Activated CD8-positive, alpha-beta T cell treated with anti-CD3 and anti-CD28 coated beads for 36 hours (primary cell): Measurements from ENCODE around the gene NAB2. TPM values are rescaled to one million over a fixed set of nuclear protein-coding genes. Genes with fewer than 3 reads are reported as not detected.

Experiments used
- ATAC-seq: fragments of 200-7000 bp; cut with Tn5 transposase; one replicate; pipeline ENCODE4 v1.10.0; 2021; ENCODE audit warnings: mild to moderate bottlenecking, moderate library complexity
- CTCF ChIA-PET: fragments of 350-600 bp; sonication (Branson Sonifier 250); formaldehyde crosslinking; loops from one replicate; lab custom pipeline; 2021; ENCODE audit warnings: antibody characterized with exemption; lab: Charles Lee
- POLR2A ChIA-PET: fragments of 350-600 bp; sonication (Branson Sonifier 250); formaldehyde crosslinking; loops from one replicate; lab custom pipeline; 2021; ENCODE audit warnings: antibody characterized with exemption; lab: Charles Lee
- DNase-seq: peaks from one replicate; pipeline ENCODE4 v3.0.0-alpha.2; 2020
- H3K27ac Mint-ChIP-seq: one replicate; pipeline ENCODE4 v1.8.0; 2021; ENCODE audit warnings: mild to moderate bottlenecking, mixed read lengths
- H3K27me3 Mint-ChIP-seq: one replicate; pipeline ENCODE4 v1.8.0; 2021; ENCODE audit warnings: mixed read lengths
- H3K36me3 Mint-ChIP-seq: one replicate; pipeline ENCODE4 v1.8.0; 2021; ENCODE audit warnings: low read depth, mixed read lengths
- H3K4me1 Mint-ChIP-seq: one replicate; pipeline ENCODE4 v1.8.0; 2021; ENCODE audit warnings: low read depth, mixed read lengths
- H3K4me3 Mint-ChIP-seq: one replicate; pipeline ENCODE4 v1.8.0; 2021; ENCODE audit warnings: mild to moderate bottlenecking, moderate library complexity, mixed read lengths
- H3K9me3 Mint-ChIP-seq: one replicate; pipeline ENCODE4 v1.8.0; 2021; ENCODE audit warnings: mixed read lengths
- intact Hi-C: fragments of 100-400 bp; cut with micrococcal nuclease; formaldehyde crosslinking; loops from one replicate; pipeline ENCODE4 v1.10.0; 2022
- total RNA-seq, 2 experiments: library from RNA; stranded (reverse); gene quantifications; one replicate each; pipeline ENCODE4 v1.2.3, GENCODE V29; 2021
- TF ChIP-seq, protein P1 (sequence below): fragments of 200-600 bp; IDR thresholded peaks from one replicate; pipeline ENCODE4 v1.8.0; 2022; ENCODE audit warnings: antibody characterized with exemption, mild to moderate bottlenecking

NAB2 gene
- total RNA-seq, 2 experiments from 2014 or later = 69.3 to 70.8 TPM

DNA sequence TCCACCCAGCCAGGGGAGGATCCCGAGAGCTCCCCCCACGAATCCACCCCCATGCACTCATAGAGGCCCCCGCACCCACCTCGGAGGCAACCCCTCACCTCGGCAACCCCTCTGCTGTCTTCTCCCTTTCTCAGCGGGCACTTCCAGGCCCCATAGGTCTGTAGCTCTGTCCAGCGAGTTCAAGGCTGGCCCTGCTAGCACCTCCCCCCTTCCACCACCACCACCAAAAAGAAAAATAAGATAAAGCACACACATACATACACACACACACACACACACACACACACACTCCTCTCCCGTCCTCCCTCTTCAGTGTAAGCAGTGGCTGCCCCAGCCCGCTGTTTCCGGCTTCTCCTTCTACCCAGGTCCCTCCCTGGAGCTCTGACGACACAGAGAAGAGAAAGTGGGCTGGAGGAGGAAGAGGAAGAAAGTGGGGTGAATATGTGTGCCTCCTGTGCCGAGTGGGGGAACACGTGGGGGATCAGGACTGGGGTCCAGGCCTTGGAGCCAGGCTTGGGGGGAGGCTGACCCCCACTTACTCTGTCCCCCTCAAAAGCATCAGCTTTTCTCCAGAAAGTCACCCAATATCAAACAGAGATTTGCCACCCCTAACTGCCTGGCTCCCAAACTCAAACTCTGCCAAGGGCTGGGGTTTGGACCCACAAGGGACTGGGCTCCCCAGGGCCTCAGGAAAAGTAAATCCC is 22.3 kb downstream of the NAB2 start, which contains the start of gene STAT6:
TSS of gene STAT6 (minus strand) at position 332 of the 704 bp plus-strand sequence. CDS start 3,084 bp downstream, outside the sequence.
- DNase-seq = peak; percentile 91
- TF ChIP-seq, protein P1, sequence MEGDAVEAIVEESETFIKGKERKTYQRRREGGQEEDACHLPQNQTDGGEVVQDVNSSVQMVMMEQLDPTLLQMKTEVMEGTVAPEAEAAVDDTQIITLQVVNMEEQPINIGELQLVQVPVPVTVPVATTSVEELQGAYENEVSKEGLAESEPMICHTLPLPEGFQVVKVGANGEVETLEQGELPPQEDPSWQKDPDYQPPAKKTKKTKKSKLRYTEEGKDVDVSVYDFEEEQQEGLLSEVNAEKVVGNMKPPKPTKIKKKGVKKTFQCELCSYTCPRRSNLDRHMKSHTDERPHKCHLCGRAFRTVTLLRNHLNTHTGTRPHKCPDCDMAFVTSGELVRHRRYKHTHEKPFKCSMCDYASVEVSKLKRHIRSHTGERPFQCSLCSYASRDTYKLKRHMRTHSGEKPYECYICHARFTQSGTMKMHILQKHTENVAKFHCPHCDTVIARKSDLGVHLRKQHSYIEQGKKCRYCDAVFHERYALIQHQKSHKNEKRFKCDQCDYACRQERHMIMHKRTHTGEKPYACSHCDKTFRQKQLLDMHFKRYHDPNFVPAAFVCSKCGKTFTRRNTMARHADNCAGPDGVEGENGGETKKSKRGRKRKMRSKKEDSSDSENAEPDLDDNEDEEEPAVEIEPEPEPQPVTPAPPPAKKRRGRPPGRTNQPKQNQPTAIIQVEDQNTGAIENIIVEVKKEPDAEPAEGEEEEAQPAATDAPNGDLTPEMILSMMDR = no peak
- peaks cover 46% of the 10 kb centered on the region for H3K36me3 Mint-ChIP-seq
- H3K27ac Mint-ChIP-seq = peak within 1 kb of the TSS; percentile 99
- no peaks in the 10 kb centered on the region for H3K9me3 Mint-ChIP-seq
- ATAC-seq = peak; percentile 57
- ChIA-PET POLR2A (interaction anchor here (0.9 to 17.5 kb wide), 33 partner anchors 13 to 482 kb away, joined by 3 to 417 read pairs (median 5); partner anchors contain the start of genes LRP1, MYO1A, NAB2 and NACA), CTCF (interaction anchor here (0.8 to 9.8 kb wide), 41 partner anchors 12 to 358 kb away, joined by 3 to 167 read pairs (median 7); partner anchors contain the start of genes HSD17B6, LRP1, NAB2 and NEMP1)
- H3K4me1 Mint-ChIP-seq = peaks cover 48% of the 10 kb centered on the region
- peak within 1 kb of the TSS; percentile 98 for H3K4me3 Mint-ChIP-seq
- no peaks in the 10 kb centered on the region for H3K27me3 Mint-ChIP-seq
- intact Hi-C loops = loop anchor here (2.0 to 5.0 kb wide), 3 partner anchors 22 to 104 kb away; partner anchors contain the start of genes NAB2 and ZBTB39

- TF ChIP-seq, protein P1 = peak; percentile 87
- POLR2A ChIA-PET = interaction anchor here (0.6 to 17.5 kb wide), 33 partner anchors 9 to 477 kb away, joined by 3 to 417 read pairs (median 5); partner anchors contain the start of genes ATP5F1B, LRP1, MYO1A and NAB2
These were observed 23.8 kb downstream of the NAB2 start for GRCh38 chr12:57112492-57113294.

DNA sequence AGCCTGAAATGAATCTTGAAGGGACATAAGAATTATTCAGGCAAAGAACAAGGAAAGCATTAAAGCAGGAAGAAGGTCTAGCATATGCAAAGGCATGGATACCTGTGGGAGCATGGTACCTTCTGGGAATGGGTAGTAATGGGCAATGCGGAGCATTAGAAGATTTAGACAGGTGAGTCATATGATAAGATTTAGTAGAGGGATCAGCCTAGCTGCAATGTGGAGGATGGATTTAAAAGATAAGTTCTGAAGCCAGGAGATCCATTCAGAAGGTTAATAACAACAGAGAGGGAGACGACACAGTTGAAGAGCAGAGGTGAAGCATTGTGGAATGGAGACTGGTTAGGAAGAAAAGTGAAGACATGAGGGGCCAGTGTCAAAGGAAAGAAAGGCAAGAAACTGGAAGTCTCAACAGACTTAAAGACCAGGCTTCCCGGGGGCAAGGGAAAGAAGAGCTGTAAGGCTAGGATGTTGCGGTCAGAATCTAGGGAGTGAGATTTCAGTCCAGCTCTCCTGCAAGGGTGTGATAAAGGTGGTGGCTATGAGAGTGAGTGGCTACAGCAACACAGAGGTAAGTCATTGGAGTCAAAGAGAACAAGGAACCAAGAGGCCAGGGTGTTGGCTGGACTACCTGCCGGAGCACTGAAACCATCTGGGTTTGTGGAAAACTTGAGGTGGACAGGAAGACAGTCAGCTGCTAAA is 27.8 kb downstream of the NAB2 start:
- ATAC-seq (no peak), DNase-seq (no peak)
- TF ChIP-seq, protein P1 = no peak
- no peak overlapping the region for H3K4me3 Mint-ChIP-seq
- H3K9me3 Mint-ChIP-seq = no peaks in the 10 kb centered on the region
- ChIA-PET POLR2A (interaction anchor here (0.9 to 1.9 kb wide), 5 partner anchors 23 to 113 kb away, joined by 3 to 5 read pairs (median 3); partner anchors contain the start of gene SHMT2), CTCF (interaction anchor here (0.6 to 3.1 kb wide), 10 partner anchors 8 to 115 kb away, joined by 3 to 14 read pairs (median 6); partner anchors contain the start of gene LRP1)
- H3K27ac Mint-ChIP-seq = no peak overlapping the region
- intact Hi-C loops = no loop called here
- H3K4me1 Mint-ChIP-seq = peaks cover 21% of the 10 kb centered on the region
- no peaks in the 10 kb centered on the region for H3K27me3 Mint-ChIP-seq
- no peaks in the 10 kb centered on the region for H3K36me3 Mint-ChIP-seq

More at GRCh38 chr12:57112492-57113294, 23.8 kb downstream of the NAB2 start:
- peak overlapping the region; percentile 99 for H3K27ac Mint-ChIP-seq
- no peaks in the 10 kb centered on the region for H3K27me3 Mint-ChIP-seq
- ATAC-seq (no peak), DNase-seq (no peak)
- CTCF ChIA-PET = interaction anchor here (0.6 to 9.8 kb wide), 49 partner anchors 9 to 428 kb away, joined by 3 to 167 read pairs (median 5); partner anchors contain the start of genes GLI1, HSD17B6, LRP1 and NAB2
- peaks cover 31% of the 10 kb centered on the region for H3K36me3 Mint-ChIP-seq
- no peaks in the 10 kb centered on the region for H3K9me3 Mint-ChIP-seq
- H3K4me3 Mint-ChIP-seq = peak overlapping the region; percentile 98
- intact Hi-C loops = loop anchor here (5.0 kb wide), 1 partner anchor 105 kb away; the partner anchor contains the start of gene ZBTB39
- H3K4me1 Mint-ChIP-seq = peaks cover 34% of the 10 kb centered on the region

- Mint-ChIP-seq H3K9me3 (peaks cover 4% of the 10 kb centered on the region), H3K27ac (no peak overlapping the region), H3K4me3 (no peak overlapping the region), H3K36me3 (no peaks in the 10 kb centered on the region), H3K27me3 (no peaks in the 10 kb centered on the region), H3K4me1 (peaks cover 9% of the 10 kb centered on the region)
- intact Hi-C loops = no loop called here
- ChIA-PET POLR2A (no interaction called here), CTCF (interaction anchor here (1.2 to 2.6 kb wide), 3 partner anchors 50 to 124 kb away, joined by 3 to 7 read pairs (median 6); no protein-coding TSS in a partner anchor)
- ATAC-seq = peak; percentile 71
- DNase-seq = peak; percentile 26
- TF ChIP-seq, protein P1 = no peak
These were observed 29.9 kb downstream of the NAB2 start for GRCh38 chr12:57118711-57119271.
